Right renal cortex interstitium (tissue), 3 donors: Measurements from ENCODE around the gene ZNF728. TPM values are rescaled to one million over a fixed set of nuclear protein-coding genes. Genes with fewer than 3 reads are reported as not detected.
"Not testable (repeated sequence)": the region's sequence is repeated elsewhere in the genome, so short reads cannot be mapped to it uniquely, and the experiment has no call there.

ENCODE experiments used
- DNase-seq, 3 donors: peaks; one replicate each; pipeline ENCODE4 v3.0.0-alpha.2; 2013; ENCODE audit warnings: low read depth in 3 of 3, low spot score in 2 of 3
- polyA plus RNA-seq, 3 donors: library from polyadenylated mRNA; unstranded; fragments of 120-200 nt; gene quantifications; one replicate each; pipeline ENCODE4 v1.2.1, GENCODE V29; 2013; ENCODE audit not compliant: insufficient read length in 3 of 3

ZNF728 gene
- under 1 TPM; 0.14 to 0.65 (median 0.21) TPM for polyA plus RNA-seq

- no peak for DNase-seq
Measured at GRCh38 chr19:23002690-23003422, at the start of gene ZNF728. ZNF728 (minus strand) TSS chr19:23003176; CDS start chr19:23003030, 146 bp downstream.

- DNase-seq: no peak
Measured at GRCh38 chr19:23052349-23052748, 49.4 kb upstream of the ZNF728 start.

GRCh38 chr19:23049256-23049655 lies 46.3 kb upstream of the ZNF728 start:
- no peak for DNase-seq

GRCh38 chr19:23046743-23047142 lies 43.8 kb upstream of the ZNF728 start:
- no peak for DNase-seq

GRCh38 chr19:23033721-23034120 lies 30.7 kb upstream of the ZNF728 start:
- DNase-seq: no peak

- no peak for DNase-seq
Measured at GRCh38 chr19:23015660-23016059, 12.7 kb upstream of the ZNF728 start.

- not testable (repeated sequence) for DNase-seq
Measured at GRCh38 chr19:22994957-22995356, 8.0 kb downstream of the ZNF728 start.

GRCh38 chr19:22976248-22976647 lies 26.7 kb downstream of the ZNF728 start:
- DNase-seq: no peak

- not testable (repeated sequence) for DNase-seq
Measured at GRCh38 chr19:22975546-22976136, 27.3 kb downstream of the ZNF728 start.

- DNase-seq: no peak
Measured at GRCh38 chr19:22945560-22945959, 57.4 kb downstream of the ZNF728 start.

- DNase-seq: no peak
Measured at GRCh38 chr19:22935151-22935550, 67.8 kb downstream of the ZNF728 start.

GRCh38 chr19:22927576-22927975 lies 75.4 kb downstream of the ZNF728 start:
- not testable (repeated sequence) for DNase-seq

GRCh38 chr19:22925181-22925580 lies 77.8 kb downstream of the ZNF728 start:
- DNase-seq: not testable (repeated sequence)

Other genes starting within 250 kb of the ZNF728 start
- gene ZNF99, start 219.0 kb downstream of the ZNF728 start, polyA plus RNA-seq: 1 to 10 TPM in 2 of 3 donors, under 1 TPM in 1; 0.59 to 1.6 (median 1.1) TPM
- under 1 TPM in 2 of 3 donors, not detected in 1; 0.10 to 0.14 TPM for gene ZNF723, start 170.9 kb downstream of the ZNF728 start, polyA plus RNA-seq
- gene ZNF730, start 113.8 kb upstream of the ZNF728 start, polyA plus RNA-seq: 1 to 10 TPM; 4.6 to 8.2 (median 5.9) TPM
- gene ZNF724, start 247.2 kb upstream of the ZNF728 start, polyA plus RNA-seq: 1 to 10 TPM; 4.7 to 5.5 (median 5.4) TPM